ENCODE results near the gene TMEM18. TPM values are rescaled to one million over a fixed set of nuclear protein-coding genes. Genes with fewer than 3 reads are reported as not detected.

The TMEM18 gene
- total RNA-seq, 1 experiment from 2014 or later, result 49.6 TPM

DNA sequence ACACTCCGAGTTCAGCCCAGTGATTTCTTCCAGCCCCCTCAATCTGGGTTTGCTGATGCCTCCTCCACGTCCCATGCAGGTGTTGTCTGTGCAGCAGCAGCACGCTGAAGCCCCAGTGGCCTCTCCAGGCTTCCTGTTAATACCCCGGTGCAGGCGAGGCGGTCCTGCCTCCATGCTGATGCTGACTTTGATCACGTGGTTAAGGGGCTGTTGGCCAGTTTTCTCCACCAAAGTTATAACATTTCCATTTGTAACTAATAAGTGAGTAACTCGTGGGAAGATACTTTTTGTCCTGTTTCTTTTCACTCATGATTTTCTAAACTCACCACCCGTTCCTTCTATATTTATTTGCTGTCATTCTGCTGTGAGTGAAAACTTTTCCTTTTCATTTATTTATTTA is 42.5 kb upstream of the TMEM18 start:
- in situ Hi-C loops (cut with HindIII; ENCODE audit: low pct_unique_long_range_greater_than_20kb, low sequenced_read_pairs), result no loop called here
- DNase-seq (ENCODE audit: low read depth, low spot score) (no peak), ATAC-seq (no peak)
- Histone ChIP-seq H3K36me3 (ENCODE audit: control insufficient read depth, insufficient read depth, low read length) (no peaks in the 10 kb centered on the region), H3K4me1 (ENCODE audit: control insufficient read depth, insufficient read depth, low read length) (no peaks in the 10 kb centered on the region), H3K9me3 (ENCODE audit: control insufficient read depth, insufficient read depth, low read depth, low read length) (no peaks in the 10 kb centered on the region), H3K4me3 (ENCODE audit: low read depth in 2 of 2, low read length in 2 of 2) (no peak overlapping the region), H3K27ac (ENCODE audit: low read length) (no peak overlapping the region), H3K27me3 (ENCODE audit: control insufficient read depth, insufficient read depth, low read length) (no peaks in the 10 kb centered on the region)
- no peak for TF ChIP-seq CTCF (IDR thresholded peaks at IDR 0.05)
- TF ChIP-seq SIN3A (IDR thresholded peaks at IDR 0.05; ENCODE audit: borderline replicate concordance, insufficient read depth, low read depth, low read length), result no peak
- TF ChIP-seq REST (IDR thresholded peaks at IDR 0.05; ENCODE audit: insufficient read depth in 1 of 2, low read depth in 2 of 2, low read length in 1 of 2), result no peak
- TF ChIP-seq TCF7L2 (IDR thresholded peaks at IDR 0.05; ENCODE audit: low read depth, low read length), result no peak
- TF ChIP-seq POLR2AphosphoS5 (IDR thresholded peaks at IDR 0.05; ENCODE audit: low read depth, low read length), result no peak
- CTCF ChIA-PET, result no interaction called here
- intact Hi-C loops (cut with micrococcal nuclease; ENCODE audit: unreplicated experiment), result no loop called here
- BruUV-seq (replicated peaks), result no TSS peak
- POLR2A ChIA-PET, result no interaction called here

DNA sequence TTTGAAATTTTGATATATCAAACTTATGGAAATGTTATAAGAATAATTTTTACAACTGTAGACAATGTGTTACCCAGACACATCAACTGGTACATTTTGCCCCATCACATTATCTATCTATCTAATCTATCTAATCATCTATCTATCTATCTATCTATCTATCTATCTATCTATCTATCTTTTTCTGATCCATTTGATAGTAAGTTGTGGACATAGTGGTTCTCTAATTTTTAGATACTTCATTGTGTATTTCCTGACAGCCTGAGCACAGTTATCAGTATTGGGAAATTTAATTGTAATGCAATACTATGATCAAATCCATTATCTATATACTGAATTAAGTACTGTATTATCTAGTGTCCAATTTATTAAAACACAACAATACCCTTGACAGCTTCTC is 42.0 kb upstream of the TMEM18 start:
- ATAC-seq (no peak), DNase-seq (ENCODE audit: low read depth, low spot score) (no peak)
- no TSS peak for BruUV-seq (replicated peaks)
- H3K27me3 ChIP-seq (ENCODE audit: control insufficient read depth, insufficient read depth, low read length), result no peaks in the 10 kb centered on the region
- no peak overlapping the region for H3K4me3 ChIP-seq (ENCODE audit: low read depth in 2 of 2, low read length in 2 of 2)
- ChIA-PET CTCF (no interaction called here), POLR2A (no interaction called here)
- H3K4me1 ChIP-seq (ENCODE audit: control insufficient read depth, insufficient read depth, low read length), result no peaks in the 10 kb centered on the region
- no peak overlapping the region for H3K27ac ChIP-seq (ENCODE audit: low read length)
- H3K9me3 ChIP-seq (ENCODE audit: control insufficient read depth, insufficient read depth, low read depth, low read length), result no peaks in the 10 kb centered on the region
- in situ Hi-C loops (cut with HindIII; ENCODE audit: low pct_unique_long_range_greater_than_20kb, low sequenced_read_pairs), result no loop called here
- intact Hi-C loops (cut with micrococcal nuclease; ENCODE audit: unreplicated experiment), result no loop called here
- H3K36me3 ChIP-seq (ENCODE audit: control insufficient read depth, insufficient read depth, low read length), result no peaks in the 10 kb centered on the region
- TF ChIP-seq POLR2AphosphoS5 (IDR thresholded peaks at IDR 0.05; ENCODE audit: low read depth, low read length) (no peak), CTCF (IDR thresholded peaks at IDR 0.05) (no peak), REST (IDR thresholded peaks at IDR 0.05; ENCODE audit: insufficient read depth in 1 of 2, low read depth in 2 of 2, low read length in 1 of 2) (no peak), SIN3A (IDR thresholded peaks at IDR 0.05; ENCODE audit: borderline replicate concordance, insufficient read depth, low read depth, low read length) (no peak), TCF7L2 (IDR thresholded peaks at IDR 0.05; ENCODE audit: low read depth, low read length) (no peak)
